Glutamatergic neuron (in vitro differentiated cells): ENCODE data around the gene ALOX5. TPM values are rescaled to one million over a fixed set of nuclear protein-coding genes. Genes with fewer than 3 reads are reported as not detected.
A peak's percentile ranks its signal among the peaks of the same experiment; 100 is the strongest.

ENCODE experiments used
- DNase-seq: peaks from one replicate; pipeline ENCODE4 v3.0.0; 2022
- H3K27ac Mint-ChIP-seq: one replicate; pipeline ENCODE4 v1.8.0; 2020; ENCODE audit warnings: mild to moderate bottlenecking, mixed read lengths, inconsistent platforms; ENCODE audit not compliant: unreplicated experiment
- H3K27me3 Mint-ChIP-seq: one replicate; pipeline ENCODE4 v1.8.0; 2020; ENCODE audit warnings: mild to moderate bottlenecking, moderate library complexity, mixed read lengths, inconsistent platforms; ENCODE audit not compliant: unreplicated experiment
- H3K36me3 Mint-ChIP-seq: one replicate; pipeline ENCODE4 v1.8.0; 2020; ENCODE audit warnings: mild to moderate bottlenecking, mixed read lengths, inconsistent platforms; ENCODE audit not compliant: unreplicated experiment
- H3K4me1 Mint-ChIP-seq: one replicate; pipeline ENCODE4 v1.8.0; 2020; ENCODE audit warnings: mild to moderate bottlenecking, low read depth, mixed read lengths, inconsistent platforms; ENCODE audit not compliant: unreplicated experiment
- H3K4me3 Mint-ChIP-seq: one replicate; pipeline ENCODE4 v1.8.0; 2020; ENCODE audit warnings: mild to moderate bottlenecking, mixed read lengths, inconsistent platforms; ENCODE audit not compliant: unreplicated experiment
- H3K9me3 Mint-ChIP-seq: one replicate; pipeline ENCODE4 v1.8.0; 2020; ENCODE audit warnings: mild to moderate bottlenecking, moderate library complexity, mixed read lengths, inconsistent platforms; ENCODE audit not compliant: unreplicated experiment
- total RNA-seq: library from RNA; stranded (reverse); fragmentation: NEBNext Ultra II Directional; extraction: Animal tissue kit (Norgen Biotek cat#: 25700); gene quantifications from one replicate; pipeline ENCODE4 v1.2.1, GENCODE V29; 2021; ENCODE audit not compliant: unreplicated experiment
- TF ChIP-seq, protein P1 (sequence below): fragments of 200-600 bp; sonication (generic); IDR thresholded peaks from one replicate; pipeline ENCODE4 v1.5.0; 2021; ENCODE audit not compliant: partially characterized antibody, unreplicated experiment

Gene ALOX5
- total RNA-seq, 1 donor from 2014 or later = 8.4 TPM

DNA sequence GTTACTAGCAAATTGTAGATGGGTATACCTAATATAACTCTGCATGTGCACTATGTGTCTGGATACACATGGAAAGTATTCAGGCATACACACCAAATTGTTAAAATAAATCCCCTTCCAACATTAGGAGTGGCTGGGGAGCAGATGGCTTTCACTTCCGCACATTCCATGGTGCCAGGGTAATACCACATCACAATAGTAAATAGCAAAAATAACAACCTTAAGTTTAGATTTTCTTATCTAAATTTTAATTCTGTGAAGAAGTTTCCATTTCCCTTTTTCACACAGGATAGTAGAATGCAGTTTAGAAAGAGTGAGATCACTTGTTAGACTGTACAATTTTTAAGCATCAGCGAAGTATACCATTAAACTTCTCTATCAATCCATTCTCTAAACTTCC, 5.8 kb upstream of the ALOX5 start:
- DNase-seq = no peak
- peaks cover 5% of the 10 kb centered on the region for H3K9me3 Mint-ChIP-seq
- H3K27me3 Mint-ChIP-seq = peaks cover 6% of the 10 kb centered on the region

DNA sequence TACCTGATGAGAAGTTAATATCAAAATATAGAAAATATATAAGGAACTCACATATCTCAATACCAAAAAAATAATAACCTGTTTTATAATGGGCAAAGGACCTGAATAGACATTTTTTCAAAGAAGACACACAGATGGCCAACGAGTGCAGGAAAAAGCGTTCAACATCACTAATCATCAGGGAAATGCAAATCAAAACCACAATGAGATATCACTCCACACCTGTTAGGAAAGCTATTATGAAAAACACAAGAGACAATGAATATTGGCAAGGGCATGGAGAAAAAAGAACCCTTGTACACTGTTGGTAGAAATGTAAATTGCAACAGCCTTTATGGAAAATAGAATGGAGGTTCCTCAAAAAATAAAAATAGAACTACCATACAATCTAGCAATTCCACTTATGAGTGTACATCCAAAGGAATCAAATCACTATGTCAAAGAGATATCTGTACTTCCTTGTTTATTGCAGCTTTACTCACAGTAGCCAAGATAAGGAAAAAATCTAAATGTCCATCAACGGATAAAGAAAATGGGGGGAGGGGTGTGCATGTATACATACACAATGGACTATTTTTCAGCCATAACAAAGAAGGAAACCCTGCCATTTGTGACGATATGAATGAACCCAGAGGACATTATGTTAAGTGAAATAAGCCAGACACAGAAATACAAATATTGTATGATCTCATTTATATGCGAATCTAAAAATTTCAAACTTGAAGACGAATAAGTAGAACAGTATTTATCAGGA, 3.6 kb upstream of the ALOX5 start:
- DNase-seq = no peak
- no peak overlapping the region for H3K27ac Mint-ChIP-seq
- H3K9me3 Mint-ChIP-seq = peaks cover 5% of the 10 kb centered on the region
- H3K4me1 Mint-ChIP-seq = peaks cover 3% of the 10 kb centered on the region
- H3K36me3 Mint-ChIP-seq = no peaks in the 10 kb centered on the region
- peaks cover 10% of the 10 kb centered on the region for H3K27me3 Mint-ChIP-seq
- H3K4me3 Mint-ChIP-seq = no peak overlapping the region
- TF ChIP-seq, protein P1, sequence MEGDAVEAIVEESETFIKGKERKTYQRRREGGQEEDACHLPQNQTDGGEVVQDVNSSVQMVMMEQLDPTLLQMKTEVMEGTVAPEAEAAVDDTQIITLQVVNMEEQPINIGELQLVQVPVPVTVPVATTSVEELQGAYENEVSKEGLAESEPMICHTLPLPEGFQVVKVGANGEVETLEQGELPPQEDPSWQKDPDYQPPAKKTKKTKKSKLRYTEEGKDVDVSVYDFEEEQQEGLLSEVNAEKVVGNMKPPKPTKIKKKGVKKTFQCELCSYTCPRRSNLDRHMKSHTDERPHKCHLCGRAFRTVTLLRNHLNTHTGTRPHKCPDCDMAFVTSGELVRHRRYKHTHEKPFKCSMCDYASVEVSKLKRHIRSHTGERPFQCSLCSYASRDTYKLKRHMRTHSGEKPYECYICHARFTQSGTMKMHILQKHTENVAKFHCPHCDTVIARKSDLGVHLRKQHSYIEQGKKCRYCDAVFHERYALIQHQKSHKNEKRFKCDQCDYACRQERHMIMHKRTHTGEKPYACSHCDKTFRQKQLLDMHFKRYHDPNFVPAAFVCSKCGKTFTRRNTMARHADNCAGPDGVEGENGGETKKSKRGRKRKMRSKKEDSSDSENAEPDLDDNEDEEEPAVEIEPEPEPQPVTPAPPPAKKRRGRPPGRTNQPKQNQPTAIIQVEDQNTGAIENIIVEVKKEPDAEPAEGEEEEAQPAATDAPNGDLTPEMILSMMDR = no peak

More for the DNA sequence above, 5.8 kb upstream of the ALOX5 start:
- H3K4me1 Mint-ChIP-seq = peaks cover 3% of the 10 kb centered on the region
- H3K4me3 Mint-ChIP-seq = no peak overlapping the region
- TF ChIP-seq, protein P1 = no peak
- H3K27ac Mint-ChIP-seq = no peak overlapping the region
- peaks cover 6% of the 10 kb centered on the region for H3K36me3 Mint-ChIP-seq

DNA sequence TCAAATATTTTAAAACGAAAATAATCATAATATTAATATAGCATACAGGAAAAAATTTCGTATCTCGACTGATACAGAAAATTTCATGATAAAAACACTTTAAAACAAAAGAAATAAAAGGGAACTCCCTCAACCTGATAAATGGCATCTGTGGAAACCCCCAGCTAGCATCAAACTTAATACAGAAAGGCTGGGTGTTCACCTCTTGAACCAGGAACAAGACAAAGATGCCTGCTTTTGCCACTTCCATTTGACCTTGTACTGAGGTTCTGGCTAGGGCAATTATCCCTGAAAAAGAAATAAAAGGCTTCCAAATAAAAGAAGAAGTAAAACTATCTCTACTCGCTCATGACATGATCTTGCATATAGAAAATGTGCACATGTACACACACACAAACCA, 2.5 kb upstream of the ALOX5 start:
- TF ChIP-seq, protein P1 = no peak
- Mint-ChIP-seq H3K4me3 (no peak overlapping the region), H3K9me3 (peaks cover 5% of the 10 kb centered on the region), H3K27ac (no peak overlapping the region), H3K36me3 (no peaks in the 10 kb centered on the region), H3K27me3 (peaks cover 15% of the 10 kb centered on the region), H3K4me1 (peaks cover 3% of the 10 kb centered on the region)
- DNase-seq = no peak

DNA sequence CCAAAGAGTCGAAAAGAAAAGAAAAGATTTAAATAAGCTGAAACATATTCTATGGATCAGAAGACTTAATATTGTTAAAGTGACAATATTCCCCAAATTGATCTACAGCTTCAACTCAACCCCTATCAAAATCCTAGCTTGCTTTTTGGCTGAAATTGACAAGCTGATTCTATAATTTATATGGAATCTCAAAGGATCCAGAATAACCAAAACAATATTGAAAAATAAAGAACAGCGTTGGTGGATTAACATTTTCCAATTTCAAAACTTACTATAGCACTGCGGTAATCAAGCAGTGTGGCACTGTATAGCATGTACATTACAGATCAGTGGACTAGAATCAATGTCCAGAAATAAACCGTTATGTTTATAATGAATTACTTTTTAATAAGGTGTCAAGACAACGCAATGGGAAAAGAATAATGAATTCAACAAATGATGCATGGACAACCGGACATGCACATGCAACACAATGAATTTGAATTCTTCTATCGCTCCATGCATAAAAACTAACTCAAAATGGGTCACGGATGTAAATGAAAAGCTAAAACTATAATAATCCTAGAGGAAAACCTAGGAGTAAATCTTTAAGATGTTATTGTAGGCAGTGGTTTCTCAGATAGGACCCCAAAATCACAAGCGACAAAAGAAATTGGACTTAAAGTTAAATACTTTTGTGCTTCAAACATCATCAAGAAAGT, 1.6 kb upstream of the ALOX5 start:
- Mint-ChIP-seq H3K27ac (no peak overlapping the region), H3K4me3 (peak overlapping the region; percentile 85), H3K27me3 (peaks cover 15% of the 10 kb centered on the region), H3K9me3 (peaks cover 4% of the 10 kb centered on the region), H3K4me1 (peaks cover 3% of the 10 kb centered on the region), H3K36me3 (no peaks in the 10 kb centered on the region)
- TF ChIP-seq, protein P1 = no peak
- DNase-seq = no peak
